ENCODE measurements around the gene BLTP2.

The BLTP2 gene

GRCh38 chr17:28623696-28624095, 21.3 kb downstream of the BLTP2 start:
- no peaks in the 10 kb centered on the region for H3K9me3 ChIP-seq (ENCODE audit: control insufficient read depth in 1 of 2, low read length in 2 of 2)
- no peak overlapping the region for H3K4me3 ChIP-seq (ENCODE audit: low read depth in 1 of 2, low read length in 2 of 2)
- no peaks in the 10 kb centered on the region for H3K4me1 ChIP-seq (ENCODE audit: control insufficient read depth in 1 of 2, insufficient read depth in 2 of 2, low read length in 2 of 2)
- no peak overlapping the region for H3K9ac ChIP-seq (ENCODE audit: low read depth in 1 of 2, low read length in 2 of 2)
- no peaks in the 10 kb centered on the region for H3K27me3 ChIP-seq (ENCODE audit: control insufficient read depth in 1 of 2, insufficient read depth in 2 of 2, low read length in 2 of 2)
- H3K27ac ChIP-seq (ENCODE audit: low read depth, low read length) = no peak overlapping the region
- peaks cover 62 to 76% of the 10 kb centered on the region in 2 donors for H3K36me3 ChIP-seq (ENCODE audit: control insufficient read depth in 1 of 2, insufficient read depth in 2 of 2, low read length in 2 of 2)

- H3K27me3 ChIP-seq (ENCODE audit: control insufficient read depth in 1 of 2, insufficient read depth in 2 of 2, low read length in 2 of 2) = no peaks in the 10 kb centered on the region
- no peak overlapping the region for H3K9ac ChIP-seq (ENCODE audit: low read depth in 1 of 2, low read length in 2 of 2)
- no peak overlapping the region for H3K4me3 ChIP-seq (ENCODE audit: low read depth in 1 of 2, low read length in 2 of 2)
- H3K9me3 ChIP-seq (ENCODE audit: control insufficient read depth in 1 of 2, low read length in 2 of 2) = no peaks in the 10 kb centered on the region
- peaks cover 62 to 79% of the 10 kb centered on the region in 2 donors for H3K36me3 ChIP-seq (ENCODE audit: control insufficient read depth in 1 of 2, insufficient read depth in 2 of 2, low read length in 2 of 2)
- H3K27ac ChIP-seq (ENCODE audit: low read depth, low read length) = no peak overlapping the region
- no peaks in the 10 kb centered on the region for H3K4me1 ChIP-seq (ENCODE audit: control insufficient read depth in 1 of 2, insufficient read depth in 2 of 2, low read length in 2 of 2)
Measured at GRCh38 chr17:28622186-28622585, 22.8 kb downstream of the BLTP2 start.

GRCh38 chr17:28620010-28620409, 24.9 kb downstream of the BLTP2 start:
- Histone ChIP-seq H3K4me1 (ENCODE audit: control insufficient read depth in 1 of 2, insufficient read depth in 2 of 2, low read length in 2 of 2) (no peaks in the 10 kb centered on the region), H3K4me3 (ENCODE audit: low read depth in 1 of 2, low read length in 2 of 2) (no peak overlapping the region), H3K27me3 (ENCODE audit: control insufficient read depth in 1 of 2, insufficient read depth in 2 of 2, low read length in 2 of 2) (no peaks in the 10 kb centered on the region), H3K36me3 (ENCODE audit: control insufficient read depth in 1 of 2, insufficient read depth in 2 of 2, low read length in 2 of 2) (peaks cover 83 to 98% of the 10 kb centered on the region in 2 donors), H3K9me3 (ENCODE audit: control insufficient read depth in 1 of 2, low read length in 2 of 2) (no peaks in the 10 kb centered on the region), H3K27ac (ENCODE audit: low read depth, low read length) (no peak overlapping the region), H3K9ac (ENCODE audit: low read depth in 1 of 2, low read length in 2 of 2) (no peak overlapping the region)

GRCh38 chr17:28618464-28618863, 26.5 kb downstream of the BLTP2 start:
- Histone ChIP-seq H3K36me3 (ENCODE audit: control insufficient read depth in 1 of 2, insufficient read depth in 2 of 2, low read length in 2 of 2) (peaks cover 81 to 97% of the 10 kb centered on the region in 2 donors), H3K9ac (ENCODE audit: low read depth in 1 of 2, low read length in 2 of 2) (no peak overlapping the region), H3K27ac (ENCODE audit: low read depth, low read length) (no peak overlapping the region), H3K9me3 (ENCODE audit: control insufficient read depth in 1 of 2, low read length in 2 of 2) (no peaks in the 10 kb centered on the region), H3K4me3 (ENCODE audit: low read depth in 1 of 2, low read length in 2 of 2) (no peak overlapping the region), H3K4me1 (ENCODE audit: control insufficient read depth in 1 of 2, insufficient read depth in 2 of 2, low read length in 2 of 2) (peaks cover 0 to 4% of the 10 kb centered on the region in 2 donors), H3K27me3 (ENCODE audit: control insufficient read depth in 1 of 2, insufficient read depth in 2 of 2, low read length in 2 of 2) (no peaks in the 10 kb centered on the region)

- no peak overlapping the region for H3K27ac ChIP-seq (ENCODE audit: low read depth, low read length)
- no peak overlapping the region for H3K9ac ChIP-seq (ENCODE audit: low read depth in 1 of 2, low read length in 2 of 2)
- H3K4me1 ChIP-seq (ENCODE audit: control insufficient read depth in 1 of 2, insufficient read depth in 2 of 2, low read length in 2 of 2) = peaks cover 7 to 15% of the 10 kb centered on the region in 2 donors
- H3K4me3 ChIP-seq (ENCODE audit: low read depth in 1 of 2, low read length in 2 of 2) = no peak overlapping the region
- H3K36me3 ChIP-seq (ENCODE audit: control insufficient read depth in 1 of 2, insufficient read depth in 2 of 2, low read length in 2 of 2) = peaks cover 71 to 83% of the 10 kb centered on the region in 2 donors
- no peaks in the 10 kb centered on the region for H3K9me3 ChIP-seq (ENCODE audit: control insufficient read depth in 1 of 2, low read length in 2 of 2)
- H3K27me3 ChIP-seq (ENCODE audit: control insufficient read depth in 1 of 2, insufficient read depth in 2 of 2, low read length in 2 of 2) = no peaks in the 10 kb centered on the region
Measured at GRCh38 chr17:28616281-28616680, 28.7 kb downstream of the BLTP2 start.

- Histone ChIP-seq H3K4me3 (ENCODE audit: low read depth in 1 of 2, low read length in 2 of 2) (no peak overlapping the region), H3K9ac (ENCODE audit: low read depth in 1 of 2, low read length in 2 of 2) (no peak overlapping the region), H3K36me3 (ENCODE audit: control insufficient read depth in 1 of 2, insufficient read depth in 2 of 2, low read length in 2 of 2) (peaks cover 63 to 80% of the 10 kb centered on the region in 2 donors), H3K27me3 (ENCODE audit: control insufficient read depth in 1 of 2, insufficient read depth in 2 of 2, low read length in 2 of 2) (no peaks in the 10 kb centered on the region), H3K27ac (ENCODE audit: low read depth, low read length) (no peak overlapping the region), H3K9me3 (ENCODE audit: control insufficient read depth in 1 of 2, low read length in 2 of 2) (no peaks in the 10 kb centered on the region), H3K4me1 (ENCODE audit: control insufficient read depth in 1 of 2, insufficient read depth in 2 of 2, low read length in 2 of 2) (peaks cover 13 to 21% of the 10 kb centered on the region in 2 donors)
Measured at GRCh38 chr17:28615260-28615940, 29.6 kb downstream of the BLTP2 start.

- peaks cover 17 to 26% of the 10 kb centered on the region in 2 donors for H3K4me1 ChIP-seq (ENCODE audit: control insufficient read depth in 1 of 2, insufficient read depth in 2 of 2, low read length in 2 of 2)
- H3K27me3 ChIP-seq (ENCODE audit: control insufficient read depth in 1 of 2, insufficient read depth in 2 of 2, low read length in 2 of 2) = no peaks in the 10 kb centered on the region
- H3K9me3 ChIP-seq (ENCODE audit: control insufficient read depth in 1 of 2, low read length in 2 of 2) = no peaks in the 10 kb centered on the region
- H3K36me3 ChIP-seq (ENCODE audit: control insufficient read depth in 1 of 2, insufficient read depth in 2 of 2, low read length in 2 of 2) = peaks cover 49 to 69% of the 10 kb centered on the region in 2 donors
- H3K4me3 ChIP-seq (ENCODE audit: low read depth in 1 of 2, low read length in 2 of 2) = no peak within 1 kb of the TSS
- no peak within 1 kb of the TSS for H3K27ac ChIP-seq (ENCODE audit: low read depth, low read length)
- H3K9ac ChIP-seq (ENCODE audit: low read depth in 1 of 2, low read length in 2 of 2) = no peak within 1 kb of the TSS
Measured at GRCh38 chr17:28613931-28614381, 31.0 kb downstream of the BLTP2 start, which contains the start of gene RSKR. Gene RSKR (minus strand): TSS chr17:28614185. CDS start chr17:28614161, 24 bp downstream.

GRCh38 chr17:28612936-28613872, 31.8 kb downstream of the BLTP2 start:
- peaks cover 42 to 61% of the 10 kb centered on the region in 2 donors for H3K36me3 ChIP-seq (ENCODE audit: control insufficient read depth in 1 of 2, insufficient read depth in 2 of 2, low read length in 2 of 2)
- no peaks in the 10 kb centered on the region for H3K9me3 ChIP-seq (ENCODE audit: control insufficient read depth in 1 of 2, low read length in 2 of 2)
- H3K27me3 ChIP-seq (ENCODE audit: control insufficient read depth in 1 of 2, insufficient read depth in 2 of 2, low read length in 2 of 2) = no peaks in the 10 kb centered on the region
- peaks cover 17 to 26% of the 10 kb centered on the region in 2 donors for H3K4me1 ChIP-seq (ENCODE audit: control insufficient read depth in 1 of 2, insufficient read depth in 2 of 2, low read length in 2 of 2)
- no peak overlapping the region for H3K4me3 ChIP-seq (ENCODE audit: low read depth in 1 of 2, low read length in 2 of 2)
- no peak overlapping the region for H3K27ac ChIP-seq (ENCODE audit: low read depth, low read length)
- H3K9ac ChIP-seq (ENCODE audit: low read depth in 1 of 2, low read length in 2 of 2) = no peak overlapping the region

GRCh38 chr17:28612531-28612930, 32.4 kb downstream of the BLTP2 start:
- H3K9ac ChIP-seq (ENCODE audit: low read depth in 1 of 2, low read length in 2 of 2) = peak overlapping the region in 1 of 2 donors; percentile 11
- H3K27ac ChIP-seq (ENCODE audit: low read depth, low read length) = no peak overlapping the region
- no peaks in the 10 kb centered on the region for H3K9me3 ChIP-seq (ENCODE audit: control insufficient read depth in 1 of 2, low read length in 2 of 2)
- no peak overlapping the region for H3K4me3 ChIP-seq (ENCODE audit: low read depth in 1 of 2, low read length in 2 of 2)
- H3K4me1 ChIP-seq (ENCODE audit: control insufficient read depth in 1 of 2, insufficient read depth in 2 of 2, low read length in 2 of 2) = peaks cover 17 to 26% of the 10 kb centered on the region in 2 donors
- H3K27me3 ChIP-seq (ENCODE audit: control insufficient read depth in 1 of 2, insufficient read depth in 2 of 2, low read length in 2 of 2) = no peaks in the 10 kb centered on the region
- peaks cover 41 to 55% of the 10 kb centered on the region in 2 donors for H3K36me3 ChIP-seq (ENCODE audit: control insufficient read depth in 1 of 2, insufficient read depth in 2 of 2, low read length in 2 of 2)

- Histone ChIP-seq H3K4me3 (ENCODE audit: low read depth in 1 of 2, low read length in 2 of 2) (no peak overlapping the region), H3K36me3 (ENCODE audit: control insufficient read depth in 1 of 2, insufficient read depth in 2 of 2, low read length in 2 of 2) (peaks cover 20 to 34% of the 10 kb centered on the region in 2 donors), H3K27ac (ENCODE audit: low read depth, low read length) (no peak overlapping the region), H3K9ac (ENCODE audit: low read depth in 1 of 2, low read length in 2 of 2) (no peak overlapping the region), H3K9me3 (ENCODE audit: control insufficient read depth in 1 of 2, low read length in 2 of 2) (no peaks in the 10 kb centered on the region), H3K4me1 (ENCODE audit: control insufficient read depth in 1 of 2, insufficient read depth in 2 of 2, low read length in 2 of 2) (peaks cover 17 to 26% of the 10 kb centered on the region in 2 donors), H3K27me3 (ENCODE audit: control insufficient read depth in 1 of 2, insufficient read depth in 2 of 2, low read length in 2 of 2) (no peaks in the 10 kb centered on the region)
Measured at GRCh38 chr17:28610376-28610775, 34.6 kb downstream of the BLTP2 start.
